Trophoblast cell (in vitro differentiated cells and primary cell): Measurements from ENCODE around the gene ACRBP. TPM values are rescaled to one million over a fixed set of nuclear protein-coding genes. Genes with fewer than 3 reads are reported as not detected.

Experiments used
- DNase-seq, 2 donors: peaks; one replicate each; pipeline ENCODE4 v3.0.0-alpha.2; 2016
- H2AFZ ChIP-seq: 2 replicates; pipeline ENCODE4 v1.6.1; 2013; ENCODE audit warnings: low read length, moderate library complexity, mild to moderate bottlenecking; ENCODE audit not compliant: insufficient read depth, poor library complexity
- H2AK5ac ChIP-seq: 2 replicates; pipeline ENCODE4 v1.6.1; 2013; ENCODE audit warnings: mild to moderate bottlenecking, low read length
- H2BK120ac ChIP-seq: 2 replicates; pipeline ENCODE4 v1.6.1; 2013; ENCODE audit warnings: low read length, mild to moderate bottlenecking, moderate library complexity; ENCODE audit not compliant: insufficient read depth, poor library complexity
- H2BK12ac ChIP-seq: 2 replicates; pipeline ENCODE4 v1.6.1; 2013; ENCODE audit warnings: mild to moderate bottlenecking, low read length, moderate library complexity
- H2BK5ac ChIP-seq: 2 replicates; pipeline ENCODE4 v1.6.1; 2013; ENCODE audit warnings: low read length, low read depth, moderate library complexity, mild to moderate bottlenecking; ENCODE audit not compliant: poor library complexity
- H3K14ac ChIP-seq: 2 replicates; pipeline ENCODE4 v1.6.1; 2013; ENCODE audit warnings: mild to moderate bottlenecking, low read length
- H3K18ac ChIP-seq: 2 replicates; pipeline ENCODE4 v1.6.1; 2013; ENCODE audit warnings: mild to moderate bottlenecking, low read length
- H3K23ac ChIP-seq: 2 replicates; pipeline ENCODE4 v1.6.1; 2013; ENCODE audit warnings: low read length
- H3K27ac ChIP-seq: 2 replicates; pipeline ENCODE4 v1.5.1; 2013; ENCODE audit warnings: low read depth, mild to moderate bottlenecking, inconsistent platforms, low read length, moderate library complexity
- H3K27me3 ChIP-seq: 2 replicates; pipeline ENCODE4 v1.6.1; 2013; ENCODE audit warnings: inconsistent platforms, mild to moderate bottlenecking, low read length, moderate library complexity; ENCODE audit not compliant: insufficient read depth
- H3K36me3 ChIP-seq, 2 experiments: 1 replicate in 1 of 2; 2 replicates in 1 of 2; pipeline ENCODE4 v1.6.1; 2013; ENCODE audit warnings: low read length in 2 of 2, mild to moderate bottlenecking in 2 of 2, moderate library complexity in 1 of 2; ENCODE audit not compliant: insufficient read depth in 2 of 2, control insufficient read depth in 1 of 2
- H3K4ac ChIP-seq: 2 replicates; pipeline ENCODE4 v1.6.1; 2013; ENCODE audit warnings: low read depth, mild to moderate bottlenecking, low read length, moderate library complexity
- H3K4me1 ChIP-seq, 2 experiments: 1 replicate in 1 of 2; 2 replicates in 1 of 2; pipeline ENCODE4 v1.6.1; 2013; ENCODE audit warnings: low read length in 2 of 2, mild to moderate bottlenecking in 2 of 2, moderate library complexity in 1 of 2; ENCODE audit not compliant: insufficient read depth in 2 of 2, control insufficient read depth in 1 of 2
- H3K4me2 ChIP-seq: 2 replicates; pipeline ENCODE4 v1.6.1; 2013; ENCODE audit warnings: inconsistent platforms, mild to moderate bottlenecking, low read length, moderate library complexity
- H3K4me3 ChIP-seq: 2 replicates; pipeline ENCODE4 v1.5.1; 2013; ENCODE audit warnings: mild to moderate bottlenecking, low read depth, low read length, inconsistent platforms
- H3K79me1 ChIP-seq: one replicate; pipeline ENCODE4 v1.6.1; 2013; ENCODE audit warnings: low read length
- H3K79me2 ChIP-seq: 2 replicates; pipeline ENCODE4 v1.6.1; 2013; ENCODE audit warnings: low read length, mild to moderate bottlenecking; ENCODE audit not compliant: control insufficient read depth, insufficient read depth, poor library complexity
- H3K9ac ChIP-seq: 2 replicates; pipeline ENCODE4 v1.6.1; 2013; ENCODE audit warnings: mild to moderate bottlenecking, low read length
- H3K9me3 ChIP-seq: 2 replicates; pipeline ENCODE4 v1.6.1; 2013; ENCODE audit warnings: low read depth, mild to moderate bottlenecking, control low read depth, inconsistent platforms, low read length; ENCODE audit not compliant: insufficient read depth
- H4K12ac ChIP-seq: 2 replicates; pipeline ENCODE4 v1.6.1; 2013; ENCODE audit warnings: low read depth, mild to moderate bottlenecking, low read length, moderate library complexity
- H4K8ac ChIP-seq: 2 replicates; pipeline ENCODE4 v1.6.1; 2013; ENCODE audit warnings: low read depth, mild to moderate bottlenecking, low read length, moderate library complexity
- H4K91ac ChIP-seq: one replicate; pipeline ENCODE4 v1.6.1; 2013; ENCODE audit warnings: low read depth, mild to moderate bottlenecking, low read length, moderate library complexity
- WGBS: extraction: QIAGEN DNeasy Blood & Tissue Kit; methylation state at CpG from one replicate; pipeline ENCODE4 v1.1.7; 2013; ENCODE audit warnings: missing lambda C conversion rate; ENCODE audit not compliant: insufficient read length, insufficient coverage; ENCODE audit errors: extremely low coverage; 5-methylcytosine and 5-hydroxymethylcytosine counted together
- polyA plus RNA-seq: library from polyadenylated mRNA; stranded (reverse); fragments of 200-250 nt; gene quantifications from 2 replicates; pipeline ENCODE4 v1.2.3, GENCODE V29; 2013

Gene ACRBP
- polyA plus RNA-seq: 0.53 and 0.65 TPM in 2 replicates

DNA sequence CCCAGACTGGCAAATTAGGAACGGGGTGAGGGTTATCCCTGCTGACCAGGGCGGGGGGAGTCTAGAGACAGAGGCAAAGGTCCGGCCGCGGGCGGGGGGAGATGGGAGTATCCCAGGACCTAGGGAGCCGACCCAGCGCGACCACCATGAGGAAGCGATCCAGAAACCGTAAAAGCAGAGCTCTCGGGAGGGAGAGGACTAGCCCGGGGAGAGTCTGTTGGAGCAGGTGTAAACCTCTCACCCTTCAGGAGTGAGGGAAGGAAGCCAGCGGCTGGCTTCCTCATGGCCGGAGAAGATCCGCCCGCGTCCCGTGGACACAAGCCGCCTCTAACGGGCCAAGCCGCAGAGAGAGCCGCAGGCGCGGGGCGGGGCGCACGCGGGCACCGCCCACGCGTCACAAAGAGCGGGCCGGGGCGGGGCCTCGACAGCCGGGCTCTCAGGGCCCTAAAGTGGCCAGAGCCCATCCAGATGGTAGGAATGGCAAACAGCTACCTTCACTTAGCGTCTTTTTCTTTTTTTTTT, at the start of gene ACRBP:
TSS of gene ACRBP (minus strand) at position 350 of the 522 bp plus-strand sequence. CDS start at position 284, 66 bp downstream.
- Histone ChIP-seq H2BK12ac (no peak within 1 kb of the TSS), H4K12ac (no peak within 1 kb of the TSS), H3K79me2 (no peaks in the 10 kb centered on the region), H2AFZ (no peak within 1 kb of the TSS), H3K27ac (no peak within 1 kb of the TSS), H3K23ac (no peak within 1 kb of the TSS), H3K36me3 (peaks cover 17 to 27% of the 10 kb centered on the region in 2 experiments), H4K91ac (no peak within 1 kb of the TSS), H3K9ac (no peak within 1 kb of the TSS), H3K9me3 (peaks cover 8% of the 10 kb centered on the region), H3K14ac (no peak within 1 kb of the TSS), H3K4me3 (no peak within 1 kb of the TSS), H3K4me2 (peak within 1 kb of the TSS; percentile 47), H2BK120ac (no peak within 1 kb of the TSS), H3K4ac (no peak within 1 kb of the TSS), H2AK5ac (no peak within 1 kb of the TSS), H3K79me1 (no peaks in the 10 kb centered on the region), H4K8ac (no peak within 1 kb of the TSS), H3K27me3 (no peaks in the 10 kb centered on the region), H2BK5ac (no peak within 1 kb of the TSS), H3K4me1 (no peaks in the 10 kb centered on the region), H3K18ac (no peak within 1 kb of the TSS)
- no CpG with 5 or more reads among the region's 38 CpGs for WGBS
- DNase-seq: peak; percentile 79 to 90

DNA sequence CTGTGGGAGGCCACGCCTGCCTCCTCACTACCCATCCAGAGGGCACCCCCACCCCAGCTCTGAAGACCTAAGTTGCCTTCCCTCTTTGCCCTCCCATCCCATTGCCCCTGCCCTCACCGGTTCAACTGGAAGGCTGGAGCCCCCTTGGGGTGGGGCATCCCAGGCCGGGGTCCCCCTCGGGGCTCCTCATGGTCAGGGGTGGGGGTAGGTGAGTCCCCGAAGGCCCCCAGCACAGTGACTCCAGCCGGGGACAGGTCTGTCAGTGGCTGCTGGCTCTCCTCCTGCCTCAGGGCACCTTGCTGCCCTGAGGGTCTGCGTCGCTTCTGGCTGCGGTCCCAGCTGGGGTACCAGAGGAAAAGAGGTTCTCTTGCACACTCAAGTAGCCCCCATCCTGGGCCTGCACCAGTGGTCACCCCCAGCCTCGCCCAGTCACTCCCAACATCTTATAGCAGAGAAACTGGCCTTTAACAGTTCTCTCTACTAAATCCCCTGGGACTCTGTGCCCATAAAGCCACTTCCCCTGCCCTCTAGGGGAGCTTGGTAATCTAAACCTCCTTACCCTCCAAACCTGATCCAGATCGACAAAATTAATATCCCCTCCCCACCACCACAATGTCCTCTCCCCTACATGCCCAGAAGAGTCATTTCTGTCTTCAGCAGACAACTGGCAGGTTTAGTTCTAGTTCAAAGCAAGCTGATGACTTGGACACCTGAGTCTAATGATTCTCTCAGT, 48.2 kb upstream of the ACRBP start:
- H3K27ac ChIP-seq: no peak overlapping the region
- no peak overlapping the region for H4K12ac ChIP-seq
- H4K8ac ChIP-seq: no peak overlapping the region
- H3K4me2 ChIP-seq: no peak overlapping the region
- H4K91ac ChIP-seq: no peak overlapping the region
- no CpG with 5 or more reads among the region's 11 CpGs for WGBS
- no peak overlapping the region for H3K23ac ChIP-seq
- H2BK12ac ChIP-seq: no peak overlapping the region
- H3K4ac ChIP-seq: no peak overlapping the region
- H3K4me1 ChIP-seq: peaks cover 0 to 3% of the 10 kb centered on the region in 2 experiments
- no peak overlapping the region for H2BK5ac ChIP-seq
- no peak overlapping the region for H2AK5ac ChIP-seq
- no peak for DNase-seq
- H3K79me1 ChIP-seq: no peaks in the 10 kb centered on the region
- H2BK120ac ChIP-seq: no peak overlapping the region
- no peaks in the 10 kb centered on the region for H3K79me2 ChIP-seq
- no peaks in the 10 kb centered on the region for H3K36me3 ChIP-seq
- H3K18ac ChIP-seq: no peak overlapping the region
- no peaks in the 10 kb centered on the region for H3K9me3 ChIP-seq
- no peak overlapping the region for H3K4me3 ChIP-seq
- peaks cover 20% of the 10 kb centered on the region for H3K27me3 ChIP-seq
- no peak overlapping the region for H3K9ac ChIP-seq
- no peak overlapping the region for H2AFZ ChIP-seq
- no peak overlapping the region for H3K14ac ChIP-seq

DNA sequence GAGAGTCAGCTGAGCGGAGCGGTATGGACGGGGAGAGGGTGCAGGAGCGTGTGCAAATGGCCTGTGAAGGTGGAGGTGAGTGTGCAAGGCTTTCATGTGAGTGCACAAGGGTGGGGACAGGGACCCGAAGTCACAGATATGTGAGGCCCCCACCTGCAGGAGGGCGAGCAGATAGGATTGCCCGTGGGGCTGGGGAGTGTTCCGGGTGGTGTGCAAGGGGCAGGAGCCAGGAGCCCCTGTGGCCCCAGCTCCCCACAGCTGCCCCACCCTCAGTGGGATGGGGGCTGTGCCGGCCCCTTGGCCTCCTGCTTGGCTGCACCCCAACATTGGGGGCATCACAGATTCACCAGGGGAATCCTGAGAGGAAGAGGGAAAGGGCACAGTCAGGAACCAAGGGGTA, 47.5 kb upstream of the ACRBP start:
- Histone ChIP-seq H3K9ac (no peak overlapping the region), H3K4ac (no peak overlapping the region), H3K27ac (no peak overlapping the region), H4K8ac (no peak overlapping the region), H2BK120ac (no peak overlapping the region), H2AFZ (no peak overlapping the region), H3K27me3 (peaks cover 13% of the 10 kb centered on the region), H3K79me1 (no peaks in the 10 kb centered on the region), H3K4me1 (peaks cover 0 to 3% of the 10 kb centered on the region in 2 experiments), H3K18ac (no peak overlapping the region), H3K36me3 (no peaks in the 10 kb centered on the region), H2BK12ac (no peak overlapping the region), H3K4me3 (peak overlapping the region; percentile 51), H2BK5ac (no peak overlapping the region), H3K9me3 (no peaks in the 10 kb centered on the region), H4K12ac (no peak overlapping the region), H2AK5ac (no peak overlapping the region), H3K4me2 (no peak overlapping the region), H3K79me2 (no peaks in the 10 kb centered on the region), H3K23ac (no peak overlapping the region), H3K14ac (no peak overlapping the region), H4K91ac (no peak overlapping the region)
- WGBS: no CpG with 5 or more reads among the region's 9 CpGs
- DNase-seq: no peak

DNA sequence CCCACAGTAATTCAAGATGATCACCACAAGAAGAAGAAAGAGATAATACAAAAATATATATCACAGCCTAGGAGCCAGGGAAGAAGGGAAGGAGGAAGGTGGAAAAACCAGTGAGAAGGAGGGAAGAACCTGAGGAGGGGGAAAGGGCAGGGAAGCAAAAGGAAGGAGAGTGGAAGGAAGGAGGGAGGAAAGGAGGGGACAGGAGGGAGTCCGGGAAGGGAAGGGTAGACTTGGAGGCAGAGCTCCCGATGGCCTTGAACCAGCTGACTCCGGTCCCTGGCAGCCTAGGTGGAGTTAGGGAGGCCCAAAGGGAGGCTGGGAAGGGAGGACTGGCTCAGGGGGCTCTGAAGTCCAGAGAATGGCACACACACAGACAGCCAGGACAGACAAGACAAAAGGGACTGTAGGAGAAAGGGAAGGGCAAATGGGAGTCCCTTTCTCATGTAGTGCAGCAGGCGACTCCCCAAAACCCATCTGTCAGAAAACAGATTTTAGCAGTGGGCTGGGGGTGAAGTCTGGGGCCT, 46.7 kb upstream of the ACRBP start:
- H3K4me1 ChIP-seq: peaks cover 0 to 3% of the 10 kb centered on the region in 2 experiments
- H3K79me1 ChIP-seq: peaks cover 4% of the 10 kb centered on the region
- no peak overlapping the region for H3K4me3 ChIP-seq
- no peak for DNase-seq
- H3K9me3 ChIP-seq: no peaks in the 10 kb centered on the region
- no peak overlapping the region for H3K18ac ChIP-seq
- H4K8ac ChIP-seq: no peak overlapping the region
- H4K91ac ChIP-seq: no peak overlapping the region
- no peak overlapping the region for H3K4ac ChIP-seq
- no peak overlapping the region for H3K27ac ChIP-seq
- H3K27me3 ChIP-seq: peaks cover 7% of the 10 kb centered on the region
- no peak overlapping the region for H4K12ac ChIP-seq
- H3K36me3 ChIP-seq: no peaks in the 10 kb centered on the region
- no peak overlapping the region for H3K23ac ChIP-seq
- no peak overlapping the region for H2BK120ac ChIP-seq
- no peak overlapping the region for H2BK5ac ChIP-seq
- no CpG with 5 or more reads among the region's 4 CpGs for WGBS
- H2AFZ ChIP-seq: no peak overlapping the region
- no peak overlapping the region for H3K4me2 ChIP-seq
- H3K79me2 ChIP-seq: peaks cover 4% of the 10 kb centered on the region
- no peak overlapping the region for H3K9ac ChIP-seq
- H3K14ac ChIP-seq: no peak overlapping the region
- no peak overlapping the region for H2AK5ac ChIP-seq
- no peak overlapping the region for H2BK12ac ChIP-seq
